ENCODE measurements around the gene PBX1.
"Not testable (repeated sequence)": the region's sequence is repeated elsewhere in the genome, so short reads cannot be mapped to it uniquely, and the experiment has no call there.

The PBX1 gene

GRCh38 chr1:164558461-164559341 is at the start of gene PBX1:
Gene PBX1, plus strand, starts transcription at chr1:164559184.
- FAIRE-seq = peak; percentile 80

GRCh38 chr1:164510435-164510834 is 48.5 kb upstream of the PBX1 start:
- FAIRE-seq = no peak

GRCh38 chr1:164511001-164511705 is 47.8 kb upstream of the PBX1 start:
- no peak for FAIRE-seq

GRCh38 chr1:164515231-164515630 is 43.8 kb upstream of the PBX1 start:
- FAIRE-seq = no peak

GRCh38 chr1:164515711-164516331 is 43.2 kb upstream of the PBX1 start:
- FAIRE-seq = no peak

GRCh38 chr1:164516591-164516990 is 42.4 kb upstream of the PBX1 start:
- FAIRE-seq = no peak

- no peak for FAIRE-seq
Observed at GRCh38 chr1:164518692-164519332, 40.2 kb upstream of the PBX1 start.

GRCh38 chr1:164519426-164519825 is 39.6 kb upstream of the PBX1 start:
- FAIRE-seq = no peak

GRCh38 chr1:164524810-164525209 is 34.2 kb upstream of the PBX1 start:
- FAIRE-seq = no peak

- no peak for FAIRE-seq
Observed at GRCh38 chr1:164534863-164535610, 23.9 kb upstream of the PBX1 start.

- not testable (repeated sequence) for FAIRE-seq
Observed at GRCh38 chr1:164552463-164552988, 6.5 kb upstream of the PBX1 start.

GRCh38 chr1:164557270-164557669 is 1.7 kb upstream of the PBX1 start:
- FAIRE-seq = no peak

- no peak for FAIRE-seq
Observed at GRCh38 chr1:164559342-164560051, 513 bp downstream of the PBX1 start.

GRCh38 chr1:164560121-164560541 is 1.1 kb downstream of the PBX1 start:
- FAIRE-seq = no peak

GRCh38 chr1:164560556-164560955 is 1.6 kb downstream of the PBX1 start:
- FAIRE-seq = no peak

- peak; percentile 94 for FAIRE-seq
Observed at GRCh38 chr1:164561007-164561406, 2.0 kb downstream of the PBX1 start.

GRCh38 chr1:164561472-164561871 is 2.5 kb downstream of the PBX1 start:
- peak; percentile 58 for FAIRE-seq

GRCh38 chr1:164562061-164562460 is 3.1 kb downstream of the PBX1 start:
- FAIRE-seq = no peak

GRCh38 chr1:164562511-164562910 is 3.5 kb downstream of the PBX1 start:
- FAIRE-seq = peak; percentile 49

GRCh38 chr1:164562947-164563520 is 4.0 kb downstream of the PBX1 start:
- FAIRE-seq = peak; percentile 86
